Pulmonary artery endothelial cell (primary cell): Measurements from ENCODE around the gene PCDH17. TPM values are rescaled to one million over a fixed set of nuclear protein-coding genes. Genes with fewer than 3 reads are reported as not detected.

Experiments
- DNase-seq: peaks from one replicate; pipeline ENCODE4 v3.0.0-alpha.2; 2011; ENCODE audit warnings: low read depth, low spot score
- total RNA-seq: library from RNA; depleted of rRNA; stranded (reverse); fragments of >200 nt; gene quantifications from 2 replicates; pipeline ENCODE4 v1.2.3, GENCODE V29; 2014

Gene PCDH17
- total RNA-seq, 1 donor from 2014 or later: 3.0 TPM

- no peak for DNase-seq
These were observed 107.5 kb downstream of the PCDH17 start for GRCh38 chr13:57739089-57739488.

DNA sequence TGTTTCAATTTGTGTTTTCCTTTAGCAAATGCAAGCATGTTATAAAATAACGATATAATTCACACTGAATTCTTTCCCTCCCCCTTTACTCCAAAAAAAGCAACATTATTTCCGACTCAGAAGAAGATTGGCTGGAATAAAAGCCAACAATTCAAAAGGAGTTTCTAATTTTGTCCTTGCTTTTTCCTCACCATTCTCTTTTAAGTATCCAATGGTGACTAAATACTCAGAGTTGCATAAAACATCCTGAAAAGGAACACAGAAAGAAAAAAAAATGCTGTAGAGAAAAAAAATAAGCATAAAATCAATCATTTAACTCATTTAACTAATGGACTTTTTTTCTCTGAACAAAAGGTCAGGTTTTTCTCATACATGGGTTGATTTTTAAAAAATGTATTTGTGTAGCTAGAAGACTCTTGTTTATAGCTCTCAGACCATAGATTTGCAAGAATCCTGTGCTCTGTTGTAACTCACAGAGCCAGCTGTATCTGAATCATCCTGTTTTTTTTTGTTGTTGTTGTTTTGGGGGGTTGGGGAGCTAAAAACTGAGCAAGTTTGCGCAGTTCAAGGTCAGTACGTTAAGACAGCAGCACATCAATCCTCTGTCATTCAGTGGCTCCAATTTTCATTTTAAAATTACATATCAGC is 108.1 kb downstream of the PCDH17 start:
- DNase-seq: no peak

DNA sequence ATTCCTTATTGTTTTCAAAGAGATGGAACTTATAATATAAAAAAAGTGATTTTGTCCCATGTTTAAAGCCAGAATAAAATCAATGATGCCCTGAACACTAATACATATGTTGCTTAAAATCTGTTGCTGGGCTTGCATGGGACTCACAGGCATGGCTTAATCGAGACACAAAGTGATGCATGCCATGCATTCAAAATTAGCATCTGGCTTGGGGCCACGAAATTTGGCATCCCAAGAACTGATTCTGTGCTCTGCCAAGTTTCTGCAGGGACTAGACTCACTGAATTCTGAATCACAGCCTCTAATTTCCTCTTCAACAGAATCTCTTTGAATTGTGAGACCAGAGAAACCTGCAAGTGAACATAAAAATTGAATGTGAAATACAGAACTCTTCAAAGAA is 109.2 kb downstream of the PCDH17 start:
- DNase-seq: no peak

DNA sequence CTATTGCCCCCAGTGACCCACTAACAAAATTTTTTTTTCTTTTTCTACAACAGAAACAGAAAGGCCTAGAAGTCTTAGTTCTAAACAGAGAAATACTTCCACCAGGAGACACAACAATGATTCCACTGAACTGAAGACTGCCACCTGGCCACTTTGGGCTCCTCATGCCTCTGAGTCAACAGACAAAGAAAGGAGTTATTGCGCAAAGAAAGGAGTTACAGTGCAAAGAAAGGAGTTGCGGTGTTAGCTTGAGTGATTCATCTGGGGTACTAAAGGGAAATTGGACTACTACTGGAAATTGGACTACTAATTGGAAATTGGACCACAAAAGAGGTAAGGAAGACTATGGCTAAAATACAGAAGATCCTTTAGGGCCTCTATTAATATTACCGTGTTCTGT is 116.6 kb downstream of the PCDH17 start:
- DNase-seq: no peak

DNA sequence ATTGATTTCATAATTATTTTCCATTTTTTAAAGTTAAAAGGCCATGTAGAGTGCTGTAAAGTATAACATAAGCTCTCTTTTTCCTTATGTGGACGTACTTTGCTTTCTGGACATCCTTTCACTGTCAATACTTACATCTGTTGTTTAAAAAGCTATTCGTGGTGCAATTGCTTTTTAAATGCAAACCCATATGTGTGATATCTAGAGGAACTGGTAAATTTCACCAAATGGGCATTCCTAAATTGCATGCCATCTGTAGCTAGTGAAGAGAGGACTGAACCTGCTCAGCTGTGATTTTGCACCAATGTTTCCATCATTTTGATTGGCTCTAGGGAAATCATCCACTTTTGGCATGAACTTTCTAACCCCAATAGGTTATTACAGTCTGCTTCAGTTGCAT is 129.4 kb downstream of the PCDH17 start:
- DNase-seq: no peak

GRCh38 chr13:57763689-57764088 is 132.1 kb downstream of the PCDH17 start:
- no peak for DNase-seq
